Body of pancreas (tissue), 4 donors: ENCODE data around the gene RUNX2.

Experiments used
- CTCF ChIP-seq, 7 experiments: fragments of 450-650 bp in 4 of 7; fragments of 200-600 bp in 3 of 7; sonication (generic) in 3 of 7; IDR thresholded peaks; one replicate each; pipeline ENCODE4 v1.5.1; 2016 to 2019; ENCODE audit warnings: antibody characterized with exemption in 7 of 7
- POLR2A ChIP-seq, 3 donors: fragments of 450-650 bp; IDR thresholded peaks; one replicate each; pipeline ENCODE4 v1.6.1; 2016; ENCODE audit warnings: antibody characterized with exemption in 3 of 3, mild to moderate bottlenecking in 2 of 3

- no peak for TF ChIP-seq POLR2A (IDR thresholded peaks at IDR 0.05)
- no peak for TF ChIP-seq CTCF (IDR thresholded peaks at IDR 0.05)
Observed at GRCh38 chr6:45432977-45433376, 104.8 kb downstream of the RUNX2 start.
